ENCODE data around the gene PRSS12.

Gene PRSS12

DNA sequence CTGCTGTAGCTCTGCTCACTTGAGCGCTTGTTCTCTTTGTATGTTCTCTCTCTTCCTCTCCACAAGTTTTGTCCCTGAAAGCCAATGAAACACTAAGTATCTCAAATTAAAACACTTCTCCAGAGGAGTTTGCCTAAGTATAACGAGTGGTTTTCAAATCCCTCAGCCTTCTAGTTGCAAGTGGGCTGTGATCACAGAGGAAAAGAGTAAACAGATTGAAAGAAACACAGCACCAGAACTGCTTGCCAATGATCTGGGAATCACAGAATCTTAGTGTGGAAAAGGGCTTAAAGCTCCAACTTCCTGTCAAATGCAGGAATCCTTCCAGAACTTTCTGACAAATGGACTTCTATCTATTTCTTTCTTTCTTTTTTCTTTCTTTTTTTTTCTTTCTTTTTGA, 4.8 kb upstream of the PRSS12 start:
- Histone ChIP-seq H3K4me1 (ENCODE audit: low read length) (no peaks in the 10 kb centered on the region), H4K20me1 (ENCODE audit: insufficient read depth, low read length) (no peaks in the 10 kb centered on the region), H3K9me3 (ENCODE audit: insufficient read depth, low read length) (no peaks in the 10 kb centered on the region), H3K27me3 (ENCODE audit: low read depth, low read length) (no peaks in the 10 kb centered on the region), H3K79me2 (ENCODE audit: low read length) (no peaks in the 10 kb centered on the region), H3K36me3 (replicated peaks; ENCODE audit: low read depth, low read length) (no peaks in the 10 kb centered on the region), H3K4me3 (ENCODE audit: low read length) (no peak overlapping the region), H3K4me2 (ENCODE audit: low read length) (no peak overlapping the region), H3K27ac (ENCODE audit: low read length) (no peak overlapping the region), H2AFZ (ENCODE audit: low read depth, low read length) (no peak overlapping the region), H3K9ac (ENCODE audit: low read length) (no peak overlapping the region)
- TF ChIP-seq, protein P1, sequence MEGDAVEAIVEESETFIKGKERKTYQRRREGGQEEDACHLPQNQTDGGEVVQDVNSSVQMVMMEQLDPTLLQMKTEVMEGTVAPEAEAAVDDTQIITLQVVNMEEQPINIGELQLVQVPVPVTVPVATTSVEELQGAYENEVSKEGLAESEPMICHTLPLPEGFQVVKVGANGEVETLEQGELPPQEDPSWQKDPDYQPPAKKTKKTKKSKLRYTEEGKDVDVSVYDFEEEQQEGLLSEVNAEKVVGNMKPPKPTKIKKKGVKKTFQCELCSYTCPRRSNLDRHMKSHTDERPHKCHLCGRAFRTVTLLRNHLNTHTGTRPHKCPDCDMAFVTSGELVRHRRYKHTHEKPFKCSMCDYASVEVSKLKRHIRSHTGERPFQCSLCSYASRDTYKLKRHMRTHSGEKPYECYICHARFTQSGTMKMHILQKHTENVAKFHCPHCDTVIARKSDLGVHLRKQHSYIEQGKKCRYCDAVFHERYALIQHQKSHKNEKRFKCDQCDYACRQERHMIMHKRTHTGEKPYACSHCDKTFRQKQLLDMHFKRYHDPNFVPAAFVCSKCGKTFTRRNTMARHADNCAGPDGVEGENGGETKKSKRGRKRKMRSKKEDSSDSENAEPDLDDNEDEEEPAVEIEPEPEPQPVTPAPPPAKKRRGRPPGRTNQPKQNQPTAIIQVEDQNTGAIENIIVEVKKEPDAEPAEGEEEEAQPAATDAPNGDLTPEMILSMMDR (IDR thresholded peaks at IDR 0.05; ENCODE audit: low read depth, low read length) = no peak
- TF ChIP-seq EZH2phosphoT487 (IDR thresholded peaks at IDR 0.05; ENCODE audit: low read depth) = no peak

DNA sequence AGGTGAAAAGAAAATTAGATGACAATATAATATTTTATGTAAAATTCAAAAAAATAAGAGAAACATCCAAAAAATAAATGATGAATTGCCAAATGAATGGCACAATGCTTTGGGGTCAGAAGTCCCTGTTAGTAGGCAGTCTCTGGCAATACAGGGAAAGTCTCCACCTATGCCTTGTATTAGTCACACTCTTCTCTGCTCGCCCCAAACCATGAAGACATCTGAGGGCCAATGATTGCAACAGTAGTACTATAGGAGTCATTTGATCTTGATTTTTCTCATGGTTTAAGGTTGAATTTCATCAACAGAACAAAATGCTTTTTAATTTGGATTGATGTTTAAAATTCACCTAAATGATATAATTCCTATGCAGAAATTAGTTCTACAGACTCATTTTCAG, 3.9 kb upstream of the PRSS12 start:
- H3K27me3 ChIP-seq (ENCODE audit: low read depth, low read length) = no peaks in the 10 kb centered on the region
- H3K4me1 ChIP-seq (ENCODE audit: low read length) = no peaks in the 10 kb centered on the region
- TF ChIP-seq, protein P1 (IDR thresholded peaks at IDR 0.05; ENCODE audit: low read depth, low read length) = no peak
- no peak for TF ChIP-seq EZH2phosphoT487 (IDR thresholded peaks at IDR 0.05; ENCODE audit: low read depth)
- no peak overlapping the region for H3K9ac ChIP-seq (ENCODE audit: low read length)
- no peaks in the 10 kb centered on the region for H3K9me3 ChIP-seq (ENCODE audit: insufficient read depth, low read length)
- H3K27ac ChIP-seq (ENCODE audit: low read length) = no peak overlapping the region
- H3K4me3 ChIP-seq (ENCODE audit: low read length) = no peak overlapping the region
- no peak overlapping the region for H2AFZ ChIP-seq (ENCODE audit: low read depth, low read length)
- H3K36me3 ChIP-seq (replicated peaks; ENCODE audit: low read depth, low read length) = no peaks in the 10 kb centered on the region
- H3K4me2 ChIP-seq (ENCODE audit: low read length) = no peak overlapping the region
- no peaks in the 10 kb centered on the region for H4K20me1 ChIP-seq (ENCODE audit: insufficient read depth, low read length)
- H3K79me2 ChIP-seq (ENCODE audit: low read length) = no peaks in the 10 kb centered on the region

DNA sequence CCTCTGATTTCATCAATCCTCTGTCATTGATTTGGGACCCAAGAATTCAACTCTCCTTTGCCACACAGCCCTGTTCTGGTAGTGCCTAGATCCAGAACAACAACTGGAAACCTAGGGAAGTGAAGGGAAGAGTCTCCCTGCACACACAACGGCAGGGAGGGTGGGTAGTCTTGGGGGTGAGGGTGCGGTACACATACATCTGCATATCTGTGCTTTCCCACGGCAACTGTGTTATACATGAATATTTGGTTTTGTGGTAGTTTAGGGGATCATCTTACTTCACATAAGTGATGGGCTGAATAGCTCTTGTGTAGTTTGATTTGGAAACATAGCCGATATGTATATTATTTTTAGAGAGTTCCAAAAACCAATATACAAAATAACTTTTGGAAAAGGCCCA, 3.3 kb upstream of the PRSS12 start:
- H3K4me3 ChIP-seq (ENCODE audit: low read length) = no peak overlapping the region
- no peak overlapping the region for H2AFZ ChIP-seq (ENCODE audit: low read depth, low read length)
- no peak for TF ChIP-seq EZH2phosphoT487 (IDR thresholded peaks at IDR 0.05; ENCODE audit: low read depth)
- TF ChIP-seq, protein P1 (IDR thresholded peaks at IDR 0.05; ENCODE audit: low read depth, low read length) = no peak
- H3K27me3 ChIP-seq (ENCODE audit: low read depth, low read length) = no peaks in the 10 kb centered on the region
- H3K79me2 ChIP-seq (ENCODE audit: low read length) = no peaks in the 10 kb centered on the region
- no peaks in the 10 kb centered on the region for H3K4me1 ChIP-seq (ENCODE audit: low read length)
- no peak overlapping the region for H3K9ac ChIP-seq (ENCODE audit: low read length)
- H4K20me1 ChIP-seq (ENCODE audit: insufficient read depth, low read length) = no peaks in the 10 kb centered on the region
- no peak overlapping the region for H3K27ac ChIP-seq (ENCODE audit: low read length)
- no peaks in the 10 kb centered on the region for H3K36me3 ChIP-seq (replicated peaks; ENCODE audit: low read depth, low read length)
- H3K4me2 ChIP-seq (ENCODE audit: low read length) = no peak overlapping the region
- no peaks in the 10 kb centered on the region for H3K9me3 ChIP-seq (ENCODE audit: insufficient read depth, low read length)

DNA sequence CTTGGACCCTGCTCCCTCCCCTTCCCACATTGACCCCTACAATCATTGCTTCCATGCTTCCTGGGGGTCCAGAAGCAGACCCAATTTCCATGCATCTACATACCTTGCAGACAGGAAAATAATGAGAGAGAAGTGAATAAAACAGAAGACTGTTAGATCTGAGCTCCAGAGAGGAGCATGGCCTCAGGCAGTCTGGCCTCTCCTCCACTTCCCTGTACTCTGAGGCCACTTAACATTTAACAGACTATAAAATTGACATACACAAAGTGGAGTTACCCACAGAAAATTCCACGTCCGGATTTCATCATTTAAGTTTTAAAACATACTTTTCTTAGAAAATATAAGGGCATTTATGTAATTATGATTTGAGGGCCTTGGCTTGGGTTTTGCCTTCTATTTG, 2.1 kb upstream of the PRSS12 start:
- no peak overlapping the region for H3K4me3 ChIP-seq (ENCODE audit: low read length)
- H3K9me3 ChIP-seq (ENCODE audit: insufficient read depth, low read length) = no peaks in the 10 kb centered on the region
- no peak overlapping the region for H3K4me2 ChIP-seq (ENCODE audit: low read length)
- H3K27me3 ChIP-seq (ENCODE audit: low read depth, low read length) = no peaks in the 10 kb centered on the region
- H4K20me1 ChIP-seq (ENCODE audit: insufficient read depth, low read length) = no peaks in the 10 kb centered on the region
- no peak overlapping the region for H2AFZ ChIP-seq (ENCODE audit: low read depth, low read length)
- no peak overlapping the region for H3K9ac ChIP-seq (ENCODE audit: low read length)
- no peak for TF ChIP-seq EZH2phosphoT487 (IDR thresholded peaks at IDR 0.05; ENCODE audit: low read depth)
- TF ChIP-seq, protein P1 (IDR thresholded peaks at IDR 0.05; ENCODE audit: low read depth, low read length) = no peak
- H3K79me2 ChIP-seq (ENCODE audit: low read length) = no peaks in the 10 kb centered on the region
- no peaks in the 10 kb centered on the region for H3K36me3 ChIP-seq (replicated peaks; ENCODE audit: low read depth, low read length)
- H3K27ac ChIP-seq (ENCODE audit: low read length) = no peak overlapping the region
- H3K4me1 ChIP-seq (ENCODE audit: low read length) = no peaks in the 10 kb centered on the region
